ENCODE measurements around the gene ABCC1. TPM values are rescaled to one million over a fixed set of nuclear protein-coding genes. Genes with fewer than 3 reads are reported as not detected.

The ABCC1 gene
- total RNA-seq, 1 experiment from 2014 or later = 56.4 TPM

DNA sequence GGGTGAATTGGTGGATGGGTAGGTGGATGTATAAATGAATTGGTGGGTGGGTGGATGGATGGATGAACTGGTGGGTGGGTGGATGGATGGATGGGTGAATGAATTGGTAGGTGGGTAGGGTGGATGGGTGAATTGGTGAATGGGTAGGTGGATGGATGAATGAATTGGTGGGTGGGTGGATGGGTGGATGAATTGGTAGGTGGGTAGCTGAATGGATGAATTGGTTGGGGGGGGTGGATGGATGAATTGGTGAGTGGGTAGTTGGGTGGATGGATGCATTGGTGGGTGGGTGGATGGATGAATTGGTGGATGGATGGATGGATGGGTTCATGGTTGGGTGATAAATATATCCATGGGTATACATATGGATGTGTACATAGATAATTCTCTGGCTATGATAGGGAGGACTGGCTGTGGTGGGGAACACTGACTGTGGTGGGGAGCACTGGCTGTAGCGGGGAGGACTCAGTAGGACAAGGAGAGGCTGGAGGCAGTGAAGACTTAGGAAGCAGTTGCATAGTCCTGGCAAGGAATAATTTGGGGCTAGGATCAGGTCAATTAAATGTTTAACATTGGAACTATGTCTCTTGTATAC is 54.4 kb downstream of the ABCC1 start:
- no peak overlapping the region for H2BK20ac ChIP-seq (ENCODE audit: low read depth, low read length, poor library complexity, severe bottlenecking)
- peaks cover 7 to 9% of the 10 kb centered on the region in 2 experiments; a peak in 3 of 4 replicates for H3K4me1 Mint-ChIP-seq
- H2BK5ac ChIP-seq (ENCODE audit: insufficient read length, low read length) = no peak overlapping the region
- no peaks in the 10 kb centered on the region for H3K9me3 ChIP-seq (ENCODE audit: control insufficient read depth, low read depth, low read length)
- H3K4me1 ChIP-seq (ENCODE audit: insufficient read depth, low read length) = no peaks in the 10 kb centered on the region
- H3K4ac ChIP-seq (ENCODE audit: low read depth, low read length) = no peak overlapping the region
- no peaks in the 10 kb centered on the region; the same call in 1 of the 2 replicates for H3K27me3 Mint-ChIP-seq (ENCODE audit: low read depth)
- no peak overlapping the region for H4K8ac ChIP-seq (replicated peaks; ENCODE audit: insufficient read length, low read depth, low read length)
- no peak overlapping the region for H3K14ac ChIP-seq (ENCODE audit: insufficient read depth, low read length)
- H2AFZ ChIP-seq (ENCODE audit: low read length) = no peak overlapping the region
- H2BK15ac ChIP-seq (ENCODE audit: low read depth, low read length) = no peak overlapping the region
- peaks cover 3% of the 10 kb centered on the region; the same call in 1 of the 2 replicates for H3K79me2 ChIP-seq (ENCODE audit: insufficient read depth, low read length)
- no peak overlapping the region for H4K91ac ChIP-seq (ENCODE audit: insufficient read length, low read depth, low read length)
- H2AK5ac ChIP-seq (ENCODE audit: insufficient read length, low read length) = no peak overlapping the region
- H3T11ph ChIP-seq (ENCODE audit: low read length) = no peak overlapping the region
- H3K36me3 Mint-ChIP-seq (ENCODE audit: insufficient read depth in 1 of 3, low read depth in 3 of 3) = peaks cover 3 to 10% (median 3%) of the 10 kb centered on the region in 3 experiments; a peak in 4 of 7 replicates
- H3K4me2 ChIP-seq (ENCODE audit: insufficient read depth, insufficient read length, low read length) = no peak overlapping the region
- TF ChIP-seq, protein P1, sequence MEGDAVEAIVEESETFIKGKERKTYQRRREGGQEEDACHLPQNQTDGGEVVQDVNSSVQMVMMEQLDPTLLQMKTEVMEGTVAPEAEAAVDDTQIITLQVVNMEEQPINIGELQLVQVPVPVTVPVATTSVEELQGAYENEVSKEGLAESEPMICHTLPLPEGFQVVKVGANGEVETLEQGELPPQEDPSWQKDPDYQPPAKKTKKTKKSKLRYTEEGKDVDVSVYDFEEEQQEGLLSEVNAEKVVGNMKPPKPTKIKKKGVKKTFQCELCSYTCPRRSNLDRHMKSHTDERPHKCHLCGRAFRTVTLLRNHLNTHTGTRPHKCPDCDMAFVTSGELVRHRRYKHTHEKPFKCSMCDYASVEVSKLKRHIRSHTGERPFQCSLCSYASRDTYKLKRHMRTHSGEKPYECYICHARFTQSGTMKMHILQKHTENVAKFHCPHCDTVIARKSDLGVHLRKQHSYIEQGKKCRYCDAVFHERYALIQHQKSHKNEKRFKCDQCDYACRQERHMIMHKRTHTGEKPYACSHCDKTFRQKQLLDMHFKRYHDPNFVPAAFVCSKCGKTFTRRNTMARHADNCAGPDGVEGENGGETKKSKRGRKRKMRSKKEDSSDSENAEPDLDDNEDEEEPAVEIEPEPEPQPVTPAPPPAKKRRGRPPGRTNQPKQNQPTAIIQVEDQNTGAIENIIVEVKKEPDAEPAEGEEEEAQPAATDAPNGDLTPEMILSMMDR (conservative IDR thresholded peaks at IDR 0.05) = no peak
- no peaks in the 10 kb centered on the region for H3K9me3 Mint-ChIP-seq
- DNase-seq = no peak
- no peak overlapping the region for H3K23ac ChIP-seq (ENCODE audit: insufficient read length, low read depth, low read length)
- WGBS (ENCODE audit: extremely low coverage, insufficient read length, low lambda C conversion rate) = no CpG with 5 or more reads among the region's 1 CpG
- no peak overlapping the region for H3K27ac ChIP-seq (ENCODE audit: insufficient read length, low read depth, low read length)
- no peak overlapping the region for H2BK120ac ChIP-seq (ENCODE audit: low read depth, low read length, poor library complexity, severe bottlenecking)
- H2BK12ac ChIP-seq (ENCODE audit: insufficient read length, low read depth, low read length) = no peak overlapping the region
- no peak overlapping the region; a peak in 1 of 7 replicates for H3K27ac Mint-ChIP-seq
- H4K5ac ChIP-seq (ENCODE audit: insufficient read length, low read depth, low read length) = no peak overlapping the region
- H3K56ac ChIP-seq (ENCODE audit: insufficient read length, low read depth, low read length) = no peak overlapping the region
- H3K18ac ChIP-seq (ENCODE audit: insufficient read length, low read depth, low read length) = no peak overlapping the region
- no peaks in the 10 kb centered on the region for H3K23me2 ChIP-seq (ENCODE audit: insufficient read length, low read depth, low read length, poor library complexity, severe bottlenecking)
- H3K9ac ChIP-seq (ENCODE audit: extremely low read depth, insufficient read length, low read length) = no peak overlapping the region
- H3K4me3 Mint-ChIP-seq = no peak overlapping the region
- no peaks in the 10 kb centered on the region for H3K27me3 ChIP-seq (ENCODE audit: insufficient read depth, low read length)
- H4K20me1 ChIP-seq (ENCODE audit: control insufficient read depth, insufficient read depth, insufficient read length) = no peaks in the 10 kb centered on the region
- H3K79me1 ChIP-seq (ENCODE audit: insufficient read depth, low read depth, low read length, poor library complexity, severe bottlenecking) = peaks cover 3% of the 10 kb centered on the region
